CD8-positive, alpha-beta memory T cell (primary cell): Measurements from ENCODE around the gene RTN4RL1. TPM values are rescaled to one million over a fixed set of nuclear protein-coding genes. Genes with fewer than 3 reads are reported as not detected.

Source experiments
- CTCF ChIA-PET: fragments of 350-600 bp; sonication (Branson Sonifier 250); formaldehyde crosslinking; loops from one replicate; lab custom pipeline; 2021; ENCODE audit warnings: antibody characterized with exemption; lab: Charles Lee
- POLR2A ChIA-PET: fragments of 350-600 bp; sonication (Branson Sonifier 250); formaldehyde crosslinking; loops from one replicate; lab custom pipeline; 2021; ENCODE audit warnings: antibody characterized with exemption; lab: Charles Lee
- DNase-seq, 5 donors: peaks; one replicate each; pipeline versions ENCODE4 v3.0.0 to v3.0.0-alpha.2; 2020 to 2022; ENCODE audit warnings: mixed read lengths in 1 of 5
- H3K27ac ChIP-seq: one replicate; pipeline ENCODE4 v1.7.0; 2013; ENCODE audit warnings: low read depth, mild to moderate bottlenecking, low read length, moderate library complexity
- H3K27me3 ChIP-seq: 2 replicates; pipeline ENCODE4 v1.7.0; 2013; ENCODE audit warnings: low read length, mild to moderate bottlenecking; ENCODE audit not compliant: insufficient read depth, poor library complexity, severe bottlenecking
- H3K36me3 ChIP-seq: 2 replicates; pipeline ENCODE4 v1.7.0; 2013; ENCODE audit warnings: mild to moderate bottlenecking, low read length, moderate library complexity; ENCODE audit not compliant: insufficient read depth
- H3K4me1 ChIP-seq: 2 replicates; pipeline ENCODE4 v1.7.0; 2013; ENCODE audit warnings: mild to moderate bottlenecking, low read length, moderate library complexity; ENCODE audit not compliant: insufficient read depth
- H3K4me3 ChIP-seq: 2 replicates; pipeline ENCODE4 v1.7.0; 2013; ENCODE audit warnings: mild to moderate bottlenecking, low read length
- H3K9me3 ChIP-seq: 2 replicates; pipeline ENCODE4 v1.7.0; 2013; ENCODE audit warnings: mild to moderate bottlenecking, low read length
- H3K27ac Mint-ChIP-seq, 8 donors: one replicate each; pipeline ENCODE4 v1.8.0; 2020 to 2021; ENCODE audit warnings: mixed read lengths in 8 of 8, mild to moderate bottlenecking in 6 of 8, inconsistent platforms in 3 of 8, moderate library complexity in 3 of 8
- H3K27me3 Mint-ChIP-seq, 2 donors: one replicate each; pipeline ENCODE4 v1.8.0; 2020 to 2021; ENCODE audit warnings: mixed read lengths in 2 of 2, mild to moderate bottlenecking in 1 of 2, moderate library complexity in 1 of 2
- H3K36me3 Mint-ChIP-seq, 3 donors: one replicate each; pipeline ENCODE4 v1.8.0; 2020 to 2021; ENCODE audit warnings: mixed read lengths in 3 of 3, inconsistent platforms in 1 of 3, mild to moderate bottlenecking in 1 of 3
- H3K4me1 Mint-ChIP-seq, 3 donors: one replicate each; pipeline ENCODE4 v1.8.0; 2020 to 2021; ENCODE audit warnings: mixed read lengths in 3 of 3, inconsistent platforms in 1 of 3, mild to moderate bottlenecking in 1 of 3
- H3K4me3 Mint-ChIP-seq, 7 donors: one replicate each; pipeline ENCODE4 v1.8.0; 2020 to 2021; ENCODE audit warnings: mixed read lengths in 7 of 7, mild to moderate bottlenecking in 6 of 7, moderate library complexity in 4 of 7, inconsistent platforms in 2 of 7
- H3K9me3 Mint-ChIP-seq, 5 donors: one replicate each; pipeline ENCODE4 v1.8.0; 2020 to 2022; ENCODE audit warnings: mixed read lengths in 5 of 5, mild to moderate bottlenecking in 3 of 5, moderate library complexity in 2 of 5, inconsistent platforms in 1 of 5
- polyA plus RNA-seq: library from polyadenylated mRNA; unstranded; fragments of 300-500 nt; fragmentation: Illumina TruSeq; gene quantifications from one replicate; pipeline ENCODE4 v1.2.3, GENCODE V29; 2021
- total RNA-seq, 2 experiments: library from RNA; stranded (reverse); gene quantifications; one replicate each; pipeline ENCODE4 v1.2.3, GENCODE V29; 2021

Gene RTN4RL1
- total and polyA plus RNA-seq, 3 experiments from 2014 or later, result 0.32 to 1.2 (median 1.0) TPM

DNA sequence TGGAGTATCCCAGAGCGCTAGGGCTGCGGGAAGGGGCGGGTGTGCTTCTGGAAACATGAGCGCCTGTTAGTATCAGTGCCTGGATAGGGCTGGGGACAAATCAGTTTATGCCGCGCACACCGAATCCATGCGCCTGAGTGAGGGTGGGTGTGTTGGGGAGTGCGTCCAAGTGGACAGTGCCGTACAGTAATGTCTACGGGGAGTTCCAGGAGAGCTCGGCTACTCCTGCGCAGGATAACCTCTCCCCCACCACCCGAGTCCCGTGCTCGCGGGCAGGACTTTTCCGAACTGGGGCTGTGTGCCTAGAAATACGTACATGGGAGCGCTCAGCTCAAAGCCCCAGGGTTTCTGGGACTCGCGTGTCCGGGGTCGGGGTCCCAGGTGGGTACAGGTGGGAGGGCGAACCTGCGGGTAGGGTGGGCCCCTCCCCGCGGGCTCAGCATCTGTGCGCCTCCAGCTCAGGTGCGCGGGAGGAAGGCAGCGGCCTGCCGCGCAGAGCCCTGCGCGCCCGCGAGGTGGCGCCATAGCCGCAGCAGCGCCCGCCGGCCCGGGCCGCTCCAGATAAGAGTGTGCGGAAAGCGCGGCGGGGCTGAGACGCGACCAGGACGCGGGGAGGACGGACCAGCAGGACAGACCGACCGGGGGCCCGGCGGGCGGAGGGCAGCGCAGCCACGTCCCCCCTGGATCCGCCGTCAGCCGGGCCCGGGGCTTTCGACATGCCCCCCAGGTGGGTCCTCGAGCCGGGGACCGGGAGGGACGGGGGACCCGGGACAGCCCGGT, 29.6 kb upstream of the RTN4RL1 start, which contains the start of gene HIC1:
Gene HIC1, plus strand, starts transcription at position 592 of the 780 bp plus-strand sequence. CDS start 1,588 bp downstream, outside the sequence.
- Mint-ChIP-seq H3K9me3 (no peaks in the 10 kb centered on the region), H3K4me3 (peak within 1 kb of the TSS; percentile 79 to 92 (median 83)), H3K27me3 (peaks cover 0 to 3% of the 10 kb centered on the region in 2 donors), H3K27ac (peak within 1 kb of the TSS; percentile 85 to 97 (median 90)), H3K4me1 (peaks cover 17 to 38% (median 18%) of the 10 kb centered on the region in 3 donors), H3K36me3 (peaks cover 0 to 3% (median 0%) of the 10 kb centered on the region in 3 donors)
- Histone ChIP-seq H3K4me1 (peaks cover 18% of the 10 kb centered on the region), H3K27ac (peak within 1 kb of the TSS; percentile 85), H3K9me3 (no peaks in the 10 kb centered on the region), H3K27me3 (no peaks in the 10 kb centered on the region), H3K36me3 (no peaks in the 10 kb centered on the region), H3K4me3 (peak within 1 kb of the TSS; percentile 64)
- CTCF ChIA-PET, result interaction anchor here (0.6 to 8.2 kb wide), 48 partner anchors 9 to 386 kb away, joined by 3 to 256 read pairs (median 4); partner anchors contain the start of genes RTN4RL1, SGSM2 and TSR1
- POLR2A ChIA-PET, result interaction anchor here (0.5 to 4.4 kb wide), 10 partner anchors 10 to 347 kb away, joined by 3 to 37 read pairs (median 4); partner anchors contain the start of genes SMG6, SRR and TSR1
- DNase-seq, result peak; percentile 68 to 84 (median 79)

DNA sequence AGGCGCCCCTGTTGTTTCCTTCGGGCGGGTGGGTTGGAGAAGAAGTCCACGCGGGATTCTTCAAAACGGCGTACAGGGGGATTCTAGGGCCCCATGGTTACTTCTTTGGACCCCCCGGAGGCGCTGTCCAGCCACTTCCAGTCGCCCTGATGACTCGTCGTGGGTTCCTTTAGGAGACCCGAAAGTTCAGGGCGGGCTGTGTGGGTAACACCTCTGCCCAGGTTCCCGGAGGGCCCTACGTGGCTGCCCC, 29.1 kb upstream of the RTN4RL1 start:
- H3K4me1 Mint-ChIP-seq, result peaks cover 16 to 35% (median 18%) of the 10 kb centered on the region in 3 donors
- CTCF ChIA-PET, result interaction anchor here (0.6 to 8.2 kb wide), 44 partner anchors 8 to 385 kb away, joined by 3 to 256 read pairs (median 4); partner anchors contain the start of genes RTN4RL1 and TSR1
- POLR2A ChIA-PET, result interaction anchor here (0.5 to 4.4 kb wide), 9 partner anchors 10 to 347 kb away, joined by 3 to 37 read pairs (median 5); partner anchors contain the start of genes SMG6, SRR and TSR1
- H3K4me3 ChIP-seq, result peak overlapping the region; percentile 64
- H3K9me3 ChIP-seq, result no peaks in the 10 kb centered on the region
- H3K4me1 ChIP-seq, result peaks cover 21% of the 10 kb centered on the region
- H3K36me3 Mint-ChIP-seq, result no peaks in the 10 kb centered on the region
- peak overlapping the region; percentile 85 for H3K27ac ChIP-seq
- H3K9me3 Mint-ChIP-seq, result no peaks in the 10 kb centered on the region
- H3K27me3 Mint-ChIP-seq, result peaks cover 0 to under 1% of the 10 kb centered on the region in 2 donors
- H3K4me3 Mint-ChIP-seq, result peak overlapping the region; percentile 79 to 92 (median 83)
- no peaks in the 10 kb centered on the region for H3K36me3 ChIP-seq
- no peaks in the 10 kb centered on the region for H3K27me3 ChIP-seq
- H3K27ac Mint-ChIP-seq, result peak overlapping the region; percentile 85 to 97 (median 90)
- peak in 1 of 5 donors; percentile 73 for DNase-seq

DNA sequence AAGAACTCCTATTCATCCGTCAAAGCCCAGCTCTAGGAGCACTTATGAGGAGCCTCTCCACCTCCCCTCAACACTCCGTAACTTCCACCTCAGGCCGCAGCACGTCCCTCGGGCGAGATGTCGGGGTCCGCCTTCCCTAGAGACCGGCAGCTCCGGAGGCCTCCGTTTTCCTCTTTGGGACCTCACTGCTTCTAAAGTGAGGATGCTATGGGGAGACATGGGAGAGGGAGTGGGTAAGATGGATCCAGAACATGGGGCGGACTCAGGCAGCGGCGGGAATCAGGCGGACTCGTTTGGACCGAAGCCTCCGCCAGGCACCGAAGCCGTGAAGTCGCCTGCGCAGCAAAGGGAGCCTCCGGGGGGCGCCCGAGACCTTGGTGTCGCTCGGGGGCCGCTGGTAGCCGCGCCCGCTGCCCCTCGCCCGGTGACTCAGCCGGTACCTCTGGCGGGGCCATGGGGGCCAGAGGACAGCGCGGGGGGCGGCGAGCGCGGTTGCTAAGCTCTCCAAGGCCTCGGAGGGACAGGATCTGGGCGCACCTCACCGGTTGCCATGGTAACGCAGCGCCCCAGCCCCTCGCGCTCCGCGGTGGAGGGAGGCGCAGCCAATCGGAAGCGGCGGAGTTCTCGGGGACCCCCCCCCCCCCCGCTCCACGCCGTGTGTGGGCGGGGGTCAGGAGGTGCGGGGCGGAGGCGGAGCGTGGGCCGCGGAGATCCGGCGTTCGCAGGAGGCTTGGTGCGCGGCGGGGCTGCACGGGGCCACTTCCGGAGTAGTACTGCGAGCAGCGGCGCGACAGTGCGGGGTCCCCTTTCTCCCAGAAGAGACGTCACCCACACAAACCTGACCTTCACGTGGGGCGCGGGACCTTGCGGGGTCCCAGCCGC, 28.5 kb upstream of the RTN4RL1 start:
- Histone ChIP-seq H3K9me3 (no peaks in the 10 kb centered on the region), H3K4me1 (peaks cover 27% of the 10 kb centered on the region), H3K4me3 (peak overlapping the region; percentile 64), H3K27me3 (no peaks in the 10 kb centered on the region), H3K27ac (peak overlapping the region; percentile 85), H3K36me3 (no peaks in the 10 kb centered on the region)
- H3K9me3 Mint-ChIP-seq, result no peaks in the 10 kb centered on the region
- peak; percentile 75 to 92 (median 76) for DNase-seq
- peak overlapping the region; percentile 85 to 97 (median 94) for H3K27ac Mint-ChIP-seq
- H3K27me3 Mint-ChIP-seq, result peaks cover 0 to 2% of the 10 kb centered on the region in 2 donors
- no peaks in the 10 kb centered on the region for H3K36me3 Mint-ChIP-seq
- ChIA-PET POLR2A (interaction anchor here (0.7 to 4.4 kb wide), 5 partner anchors 12 to 348 kb away, joined by 3 to 37 read pairs (median 4); partner anchors contain the start of genes OVCA2 and TSR1), CTCF (interaction anchor here (0.6 to 8.2 kb wide), 28 partner anchors 8 to 337 kb away, joined by 3 to 256 read pairs (median 4); partner anchors contain the start of gene RTN4RL1)
- peak overlapping the region; percentile 79 to 92 (median 83) for H3K4me3 Mint-ChIP-seq
- H3K4me1 Mint-ChIP-seq, result peaks cover 19 to 41% (median 21%) of the 10 kb centered on the region in 3 donors

DNA sequence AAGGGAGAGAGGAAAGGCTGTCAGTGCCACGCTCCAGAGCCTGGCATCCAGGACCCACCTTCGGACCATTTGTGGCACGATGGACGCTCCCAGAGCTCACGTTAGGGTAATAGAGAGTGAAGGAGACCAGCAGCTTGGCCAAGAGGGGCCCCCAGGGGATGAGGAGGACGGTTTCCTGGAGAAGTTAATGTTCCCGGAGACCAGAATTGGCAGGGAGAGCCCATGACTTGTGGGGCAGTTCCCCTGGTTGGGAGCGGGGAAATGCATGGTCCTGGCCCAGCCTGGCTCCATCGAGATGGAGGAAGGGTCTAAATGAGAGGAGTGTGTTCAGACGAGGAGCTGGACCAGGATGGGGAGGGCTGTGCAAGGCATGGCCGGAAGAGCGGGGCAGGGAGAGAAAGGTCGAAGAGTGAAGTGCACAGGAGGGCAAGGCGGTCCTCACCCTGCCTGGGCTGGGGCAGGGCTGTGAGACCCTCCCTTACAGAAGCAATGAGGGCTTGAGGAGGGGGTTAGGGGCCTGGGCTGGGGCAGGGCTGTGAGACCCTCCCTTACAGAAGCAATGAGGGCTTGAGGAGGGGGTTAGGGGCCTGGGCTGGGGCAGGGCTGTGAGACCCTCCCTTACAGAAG, 26.9 kb upstream of the RTN4RL1 start:
- no peaks in the 10 kb centered on the region for H3K27me3 ChIP-seq
- H3K27ac ChIP-seq, result no peak overlapping the region
- Mint-ChIP-seq H3K9me3 (no peaks in the 10 kb centered on the region), H3K36me3 (no peaks in the 10 kb centered on the region), H3K4me1 (peaks cover 22 to 43% (median 22%) of the 10 kb centered on the region in 3 donors), H3K27ac (peak overlapping the region in 7 of 8 donors; percentile 51 to 87 (median 71)), H3K4me3 (peak overlapping the region in 6 of 7 donors; percentile 41 to 75 (median 48)), H3K27me3 (peaks cover 0 to 2% of the 10 kb centered on the region in 2 donors)
- no peak for DNase-seq
- H3K36me3 ChIP-seq, result no peaks in the 10 kb centered on the region
- peaks cover 26% of the 10 kb centered on the region for H3K4me1 ChIP-seq
- ChIA-PET POLR2A (interaction anchor here (0.6 to 1.2 kb wide), 3 partner anchors 192 to 214 kb away, joined by 3 to 6 read pairs (median 4); no protein-coding TSS in a partner anchor), CTCF (interaction anchor here (1.0 to 1.6 kb wide), 3 partner anchors 8 to 193 kb away, joined by 3 to 14 read pairs (median 4); partner anchors contain the start of gene OVCA2)
- no peaks in the 10 kb centered on the region for H3K9me3 ChIP-seq
- H3K4me3 ChIP-seq, result no peak overlapping the region

DNA sequence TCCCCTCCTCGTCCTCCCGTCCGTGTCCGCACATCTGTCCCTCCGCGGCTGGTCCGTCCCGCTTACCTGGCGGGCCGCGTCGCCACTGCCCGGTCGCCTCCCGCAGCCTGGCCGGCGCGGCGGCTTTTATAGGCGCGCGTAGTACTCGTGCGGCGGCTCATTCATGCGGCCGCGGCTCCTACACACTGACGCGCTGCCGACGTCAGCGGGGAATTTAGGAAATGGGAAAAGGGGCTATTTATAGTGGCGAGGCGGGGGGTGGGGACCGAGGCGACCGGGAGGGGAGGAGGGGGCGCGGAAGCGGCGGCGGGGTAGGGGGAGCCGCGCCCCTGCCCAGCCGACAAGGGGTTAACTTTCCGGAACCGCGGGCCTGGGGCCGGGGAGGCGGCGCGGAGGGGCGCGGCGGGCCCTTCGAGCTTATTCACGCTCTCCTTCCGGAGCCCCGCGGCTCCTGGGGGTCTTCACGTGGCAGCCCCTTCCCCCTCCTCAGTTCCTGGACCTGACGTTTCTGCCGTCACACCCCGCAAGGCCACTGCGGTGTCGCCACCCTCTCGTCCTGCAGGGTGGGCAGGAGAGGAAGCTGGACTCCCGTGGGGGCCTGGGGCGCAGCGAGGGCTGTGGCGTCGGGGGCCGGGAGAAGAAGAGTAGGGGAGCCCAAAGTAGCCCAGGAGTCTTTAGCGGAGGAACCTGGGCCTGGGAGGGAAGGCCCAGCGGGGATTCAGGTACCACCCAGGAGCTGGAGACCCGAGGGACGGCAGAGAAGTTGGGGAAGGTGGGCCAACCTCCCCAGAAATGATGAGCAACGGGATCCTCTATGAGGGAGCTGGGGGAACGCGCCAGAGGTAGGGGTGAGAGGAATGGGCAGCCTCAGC, 26.2 kb upstream of the RTN4RL1 start:
- no peaks in the 10 kb centered on the region for H3K36me3 Mint-ChIP-seq
- H3K27me3 ChIP-seq, result no peaks in the 10 kb centered on the region
- no peak for DNase-seq
- H3K36me3 ChIP-seq, result no peaks in the 10 kb centered on the region
- peaks cover 20 to 40% (median 22%) of the 10 kb centered on the region in 3 donors for H3K4me1 Mint-ChIP-seq
- POLR2A ChIA-PET, result interaction anchor here (0.6 to 1.3 kb wide), 6 partner anchors 27 to 228 kb away, joined by 3 to 6 read pairs (median 3); no protein-coding TSS in a partner anchor
- H3K9me3 Mint-ChIP-seq, result no peaks in the 10 kb centered on the region
- H3K27ac ChIP-seq, result no peak overlapping the region
- no peaks in the 10 kb centered on the region for H3K9me3 ChIP-seq
- H3K27ac Mint-ChIP-seq, result peak overlapping the region in 6 of 8 donors; percentile 13 to 78 (median 70)
- H3K4me3 ChIP-seq, result no peak overlapping the region
- H3K27me3 Mint-ChIP-seq, result peaks cover 0 to 2% of the 10 kb centered on the region in 2 donors
- H3K4me3 Mint-ChIP-seq, result peak overlapping the region in 6 of 7 donors; percentile 41 to 75 (median 60)
- peaks cover 26% of the 10 kb centered on the region for H3K4me1 ChIP-seq
- CTCF ChIA-PET, result interaction anchor here (1.0 to 1.6 kb wide), 3 partner anchors 9 to 194 kb away, joined by 3 to 14 read pairs (median 4); partner anchors contain the start of gene OVCA2

DNA sequence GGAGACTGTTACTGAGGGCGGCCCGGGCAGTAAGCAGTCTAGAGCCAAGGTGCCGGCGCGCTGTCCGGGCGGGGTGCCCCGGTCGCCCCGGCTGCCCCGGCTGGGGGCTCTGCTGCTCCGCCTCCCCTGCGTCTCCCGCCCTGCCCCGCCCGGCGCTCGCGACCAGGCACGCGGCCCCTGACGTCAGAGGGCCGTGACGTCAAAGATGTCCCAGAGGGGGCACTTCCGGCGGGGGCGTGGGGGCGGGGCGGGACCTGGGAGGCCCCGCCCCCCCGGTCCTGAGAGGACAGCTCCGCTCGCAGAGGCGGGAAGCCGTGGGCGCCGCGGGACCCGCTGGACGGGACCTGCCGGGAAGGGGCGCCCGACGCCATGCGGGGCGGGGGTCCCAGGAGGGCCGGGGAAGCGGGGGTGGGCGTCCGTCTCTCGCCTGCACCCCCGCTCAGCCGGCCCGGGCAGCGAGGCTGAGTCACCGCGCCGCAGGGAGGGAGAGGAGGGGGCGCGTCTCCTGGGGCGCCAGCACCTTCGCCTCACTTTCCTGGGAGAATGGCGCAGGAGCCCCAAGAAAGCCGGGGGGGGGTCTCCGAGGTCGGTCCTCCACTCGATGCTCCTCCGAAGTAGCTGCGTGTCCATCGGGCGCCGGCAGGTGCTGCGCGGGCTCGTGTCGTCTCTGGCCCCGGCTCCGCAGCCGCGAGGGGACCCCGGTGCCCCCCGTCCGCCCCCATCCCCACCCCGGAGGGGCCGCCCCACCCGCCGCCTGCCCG, 25.3 kb upstream of the RTN4RL1 start:
- POLR2A ChIA-PET, result interaction anchor here (0.6 to 1.3 kb wide), 3 partner anchors 26 to 227 kb away, joined by 3 read pairs; no protein-coding TSS in a partner anchor
- H3K36me3 Mint-ChIP-seq, result no peaks in the 10 kb centered on the region
- peak; percentile 69 to 86 (median 74) for DNase-seq
- H3K27me3 Mint-ChIP-seq, result peaks cover 0 to 2% of the 10 kb centered on the region in 2 donors
- H3K4me1 Mint-ChIP-seq, result peaks cover 20 to 40% (median 22%) of the 10 kb centered on the region in 3 donors
- H3K27ac ChIP-seq, result no peak overlapping the region
- H3K27me3 ChIP-seq, result no peaks in the 10 kb centered on the region
- no peak overlapping the region for H3K4me3 ChIP-seq
- no peaks in the 10 kb centered on the region for H3K9me3 ChIP-seq
- no peaks in the 10 kb centered on the region for H3K9me3 Mint-ChIP-seq
- H3K27ac Mint-ChIP-seq, result peak overlapping the region in 1 of 8 donors; percentile 71
- CTCF ChIA-PET, result interaction anchor here (0.8 to 1.6 kb wide), 2 partner anchors 194 kb away, joined by 3 to 14 read pairs; no protein-coding TSS in a partner anchor
- H3K4me1 ChIP-seq, result peaks cover 26% of the 10 kb centered on the region
- H3K4me3 Mint-ChIP-seq, result no peak overlapping the region
- no peaks in the 10 kb centered on the region for H3K36me3 ChIP-seq
